M059J (cell line): Measurements from ENCODE around the gene TTC19. TPM values are rescaled to one million over a fixed set of nuclear protein-coding genes. Genes with fewer than 3 reads are reported as not detected.
"Not testable (repeated sequence)": the region's sequence is repeated elsewhere in the genome, so short reads cannot be mapped to it uniquely, and the experiment has no call there.

ENCODE experiments used
- DNase-seq: peaks from one replicate; pipeline ENCODE4 v3.0.0-alpha.2; 2012; ENCODE audit warnings: low read depth
- total RNA-seq: library from RNA; depleted of rRNA; stranded (reverse); fragments of >200 nt; shearing (Covaris generic); gene quantifications from 2 replicates; pipeline ENCODE4 v1.2.3, GENCODE V29; 2014

TTC19 gene
- total RNA-seq, 1 experiment from 2014 or later, result 23.7 TPM

- no peak for DNase-seq
These were observed 27.1 kb upstream of the TTC19 start for GRCh38 chr17:15972497-15972951.

- peak; percentile 81 for DNase-seq
These were observed 26.6 kb upstream of the TTC19 start for GRCh38 chr17:15973016-15973415.

- DNase-seq, result no peak
These were observed 25.8 kb upstream of the TTC19 start for GRCh38 chr17:15973834-15974233.

- DNase-seq, result no peak
These were observed 21.7 kb upstream of the TTC19 start for GRCh38 chr17:15977894-15978293.

- no peak for DNase-seq
These were observed 21.0 kb upstream of the TTC19 start for GRCh38 chr17:15978606-15979005.

- not testable (repeated sequence) for DNase-seq
These were observed 20.6 kb upstream of the TTC19 start for GRCh38 chr17:15979013-15979412.

GRCh38 chr17:15981208-15981607, 18.4 kb upstream of the TTC19 start:
- DNase-seq, result no peak

- DNase-seq, result peak; percentile 57
These were observed 17.7 kb upstream of the TTC19 start for GRCh38 chr17:15981646-15982580.

- no peak for DNase-seq
These were observed 3.3 kb upstream of the TTC19 start for GRCh38 chr17:15996322-15996721.

GRCh38 chr17:15998031-15998562, 1.5 kb upstream of the TTC19 start:
- no peak for DNase-seq

- peak; percentile 39 for DNase-seq
These were observed 577 bp downstream of the TTC19 start for GRCh38 chr17:15999974-16000827.

GRCh38 chr17:16001226-16001897, 1.7 kb downstream of the TTC19 start:
- no peak for DNase-seq

- no peak for DNase-seq
These were observed 3.2 kb downstream of the TTC19 start for GRCh38 chr17:16002708-16003260.

GRCh38 chr17:16003841-16004240, 4.2 kb downstream of the TTC19 start:
- no peak for DNase-seq

- no peak for DNase-seq
These were observed 6.0 kb downstream of the TTC19 start for GRCh38 chr17:16005636-16006035.

- DNase-seq, result no peak
These were observed 7.8 kb downstream of the TTC19 start for GRCh38 chr17:16007439-16007838.

- peak; percentile 70 for DNase-seq
These were observed 14.4 kb downstream of the TTC19 start for GRCh38 chr17:16013943-16014407.

GRCh38 chr17:16019347-16019746, 19.7 kb downstream of the TTC19 start:
- DNase-seq, result no peak

- DNase-seq, result no peak
These were observed 24.3 kb downstream of the TTC19 start for GRCh38 chr17:16023881-16024280.

- no peak for DNase-seq
These were observed 25.6 kb downstream of the TTC19 start for GRCh38 chr17:16025202-16025601.

GRCh38 chr17:16026895-16027294, 27.3 kb downstream of the TTC19 start:
- no peak for DNase-seq
